Measurements from ENCODE around the gene GDI2.

GRCh38 chr10:5817322-5818047 lies 4.3 kb upstream of the GDI2 start:
- TF ChIP-seq CTCF (conservative IDR thresholded peaks at IDR 0.05; ENCODE audit: low read depth, low read length) (no peak), EZH2 (IDR thresholded peaks at IDR 0.05; ENCODE audit: borderline replicate concordance, low read depth, low read length, poor library complexity, severe bottlenecking) (no peak)

Measured in A673 (cell line).